Stimulated activated effector memory CD8-positive, alpha-beta T cell treated with anti-CD3 and anti-CD28 coated beads, Interleukin-12 subunit alpha, Interleukin-12 subunit beta, amount 100 ng/mL, for 72 hours (primary cell): ENCODE data around the gene NIPBL.
A peak's percentile ranks its signal among the peaks of the same experiment; 100 is the strongest.
"Not testable (repeated sequence)": the region's sequence is repeated elsewhere in the genome, so short reads cannot be mapped to it uniquely, and the experiment has no call there.

ENCODE experiments used
- ATAC-seq: fragments of 150-1000 bp; cut with Tn5 transposase; 2 replicates; pipeline ENCODE4 v1.10.0; 2021
- DNase-seq, 2 donors: peaks; one replicate each; pipeline ENCODE4 v3.0.0; 2021 to 2022; ENCODE audit warnings: low spot score in 2 of 2
- H3K27ac Mint-ChIP-seq: one replicate; pipeline ENCODE4 v1.8.0; 2022; ENCODE audit warnings: mild to moderate bottlenecking, mixed read lengths
- H3K36me3 Mint-ChIP-seq: one replicate; pipeline ENCODE4 v1.8.0; 2022; ENCODE audit warnings: mild to moderate bottlenecking, mixed read lengths
- H3K4me1 Mint-ChIP-seq: one replicate; pipeline ENCODE4 v1.8.0; 2022; ENCODE audit warnings: mixed read lengths
- H3K4me3 Mint-ChIP-seq: one replicate; pipeline ENCODE4 v1.8.0; 2022; ENCODE audit warnings: mild to moderate bottlenecking, mixed read lengths
- H3K9me3 Mint-ChIP-seq: one replicate; pipeline ENCODE4 v1.8.0; 2022; ENCODE audit warnings: mixed read lengths

Gene NIPBL

DNA sequence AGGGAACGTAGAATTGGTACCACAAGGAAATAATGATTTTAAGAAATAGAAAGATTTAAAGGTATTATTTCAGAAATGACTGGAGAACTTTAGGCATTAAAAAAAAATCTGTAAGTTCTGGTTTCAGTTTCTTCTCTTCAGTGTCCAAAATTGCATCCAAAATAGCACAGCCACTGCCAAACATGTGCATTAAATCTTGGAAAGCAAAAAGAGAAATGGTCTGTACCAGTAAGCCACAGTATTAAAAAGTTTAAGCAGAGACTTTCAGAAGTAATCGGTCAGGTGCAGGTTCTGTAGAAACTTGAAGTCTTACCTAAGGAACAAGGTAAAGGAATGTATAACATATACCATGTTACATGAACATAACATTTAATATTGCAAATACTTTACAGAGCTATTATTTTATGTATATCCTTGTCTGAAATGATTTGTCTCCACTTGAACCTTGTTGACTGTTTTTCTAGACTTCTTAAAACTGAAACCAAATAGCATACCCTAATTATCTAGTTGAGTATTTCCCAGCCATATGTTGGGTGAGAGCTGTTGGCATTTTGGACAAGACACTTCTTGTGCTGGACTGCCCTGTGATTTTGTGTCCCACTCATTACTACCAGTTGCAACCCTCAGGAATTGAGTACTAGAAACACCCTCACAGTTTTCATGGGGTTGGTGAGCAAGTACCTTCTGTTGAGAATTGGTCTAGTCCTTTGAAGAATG is 32.1 kb downstream of the NIPBL start:
- H3K36me3 Mint-ChIP-seq = no peaks in the 10 kb centered on the region
- ATAC-seq (no peak), DNase-seq (no peak)
- no peak overlapping the region for H3K27ac Mint-ChIP-seq
- H3K9me3 Mint-ChIP-seq = no peaks in the 10 kb centered on the region
- no peak overlapping the region for H3K4me3 Mint-ChIP-seq
- peaks cover 20% of the 10 kb centered on the region for H3K4me1 Mint-ChIP-seq

DNA sequence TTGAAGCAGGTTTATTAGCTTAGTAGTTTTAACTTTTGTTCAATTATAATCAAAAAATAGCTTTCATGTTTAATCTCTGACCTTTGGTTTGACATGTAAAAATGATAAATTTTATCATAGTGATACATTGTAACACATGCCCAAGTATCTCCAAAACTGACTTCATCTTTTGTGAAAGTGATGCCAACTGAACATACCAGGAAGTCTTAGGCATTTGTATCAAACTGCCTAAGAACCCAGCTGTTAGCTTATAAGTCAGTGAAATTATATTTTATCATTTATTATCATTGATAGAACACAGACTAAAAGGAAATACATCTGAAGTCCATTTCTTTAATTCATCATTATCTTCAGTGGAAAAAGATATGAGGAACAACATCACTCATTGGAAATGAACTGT is 39.1 kb downstream of the NIPBL start:
- no peak overlapping the region for H3K4me3 Mint-ChIP-seq
- no peak for ATAC-seq
- H3K36me3 Mint-ChIP-seq = no peaks in the 10 kb centered on the region
- H3K27ac Mint-ChIP-seq = no peak overlapping the region
- no peak for DNase-seq
- peaks cover 26% of the 10 kb centered on the region for H3K4me1 Mint-ChIP-seq
- H3K9me3 Mint-ChIP-seq = no peaks in the 10 kb centered on the region

DNA sequence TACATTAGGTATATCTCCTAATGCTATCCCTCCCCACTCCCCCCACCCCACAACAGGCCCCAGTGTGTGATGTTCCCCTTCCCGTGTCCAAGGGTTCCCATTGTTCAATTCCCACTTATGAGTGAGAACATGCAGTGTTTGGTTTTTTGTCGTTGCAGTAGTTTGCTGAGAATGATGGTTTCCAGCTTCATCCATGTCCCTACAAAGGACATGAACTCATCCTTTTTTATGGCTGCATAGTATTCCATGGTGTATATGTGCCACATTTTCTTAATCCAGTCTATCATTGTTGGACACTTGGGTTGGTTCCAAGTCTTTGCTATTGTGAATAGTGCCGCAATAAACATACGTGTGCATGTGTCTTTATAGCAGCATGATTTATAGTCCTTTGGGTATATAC is 40.0 kb downstream of the NIPBL start:
- H3K36me3 Mint-ChIP-seq, H3K9me3 Mint-ChIP-seq, H3K4me3 Mint-ChIP-seq, DNase-seq, H3K27ac Mint-ChIP-seq, ATAC-seq: not testable (repeated sequence)
- H3K4me1 Mint-ChIP-seq = peaks cover 35% of the 10 kb centered on the region

DNA sequence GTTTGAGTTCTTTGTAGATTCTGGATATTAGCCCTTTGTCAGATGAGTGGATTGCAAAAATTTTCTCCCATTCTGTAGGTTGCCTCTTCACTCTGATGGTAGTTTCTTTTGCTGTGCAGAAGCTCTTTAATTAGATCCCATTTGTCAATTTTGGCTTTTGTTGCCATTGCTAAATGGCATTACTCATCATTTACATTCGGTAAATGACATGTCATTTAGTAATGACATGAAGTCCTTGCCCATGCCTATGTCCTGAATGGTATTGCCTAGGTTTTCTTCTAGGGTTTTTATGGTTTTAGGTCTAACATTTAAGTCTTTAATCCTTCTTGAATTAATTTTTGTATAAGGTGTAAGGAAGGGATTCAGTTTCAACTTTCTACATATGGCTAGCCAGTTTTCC is 40.8 kb downstream of the NIPBL start:
- ATAC-seq, H3K27ac Mint-ChIP-seq: not testable (repeated sequence)

DNA sequence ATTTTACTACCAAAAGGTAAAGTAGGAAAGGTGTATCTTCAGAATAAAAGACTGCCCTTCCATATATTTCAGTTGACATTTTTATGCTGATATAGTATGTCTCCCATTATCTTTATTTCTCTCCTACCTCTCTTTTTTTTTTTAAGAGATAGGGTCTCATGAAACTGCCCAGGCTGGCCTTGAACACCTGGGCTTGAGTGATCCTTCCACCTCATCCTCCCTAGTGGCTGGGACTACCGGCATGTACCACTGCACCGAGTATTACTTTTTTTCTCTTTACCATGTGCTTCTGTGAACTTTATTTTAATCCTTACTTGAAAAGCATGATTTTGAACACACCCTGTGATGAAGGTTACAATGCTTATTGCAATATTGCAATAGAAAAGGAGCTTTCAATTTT is 42.7 kb downstream of the NIPBL start:
- no peak for ATAC-seq
- peaks cover 36% of the 10 kb centered on the region for H3K4me1 Mint-ChIP-seq
- no peak overlapping the region for H3K4me3 Mint-ChIP-seq
- H3K36me3 Mint-ChIP-seq = no peaks in the 10 kb centered on the region
- H3K27ac Mint-ChIP-seq = no peak overlapping the region
- H3K9me3 Mint-ChIP-seq = no peaks in the 10 kb centered on the region
- no peak for DNase-seq

More for the DNA sequence above, 40.8 kb downstream of the NIPBL start:
- not testable (repeated sequence) for H3K9me3 Mint-ChIP-seq, DNase-seq, H3K4me3 Mint-ChIP-seq, H3K36me3 Mint-ChIP-seq
- peaks cover 36% of the 10 kb centered on the region for H3K4me1 Mint-ChIP-seq

DNA sequence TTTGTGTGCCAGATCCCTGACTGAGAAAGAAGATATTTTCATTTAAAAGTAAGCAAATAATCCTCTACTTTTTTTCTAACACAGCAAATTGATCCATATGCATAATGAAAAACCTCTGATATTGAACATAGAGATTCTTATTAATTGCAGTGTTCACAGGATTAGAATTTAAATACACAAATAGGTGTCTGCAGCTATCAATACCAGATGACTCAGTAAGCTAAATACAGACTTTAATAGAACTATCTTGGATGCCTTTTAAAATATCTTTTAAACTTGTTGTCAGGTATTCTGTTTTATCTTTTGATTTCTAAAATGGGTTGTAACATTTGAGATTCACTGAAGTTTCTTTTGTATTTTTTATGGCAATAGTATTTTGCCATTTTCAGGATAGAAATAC is 43.1 kb downstream of the NIPBL start:
- Mint-ChIP-seq H3K9me3 (no peaks in the 10 kb centered on the region), H3K27ac (no peak overlapping the region), H3K4me3 (no peak overlapping the region), H3K36me3 (no peaks in the 10 kb centered on the region), H3K4me1 (peaks cover 36% of the 10 kb centered on the region)
- ATAC-seq (no peak), DNase-seq (no peak)

DNA sequence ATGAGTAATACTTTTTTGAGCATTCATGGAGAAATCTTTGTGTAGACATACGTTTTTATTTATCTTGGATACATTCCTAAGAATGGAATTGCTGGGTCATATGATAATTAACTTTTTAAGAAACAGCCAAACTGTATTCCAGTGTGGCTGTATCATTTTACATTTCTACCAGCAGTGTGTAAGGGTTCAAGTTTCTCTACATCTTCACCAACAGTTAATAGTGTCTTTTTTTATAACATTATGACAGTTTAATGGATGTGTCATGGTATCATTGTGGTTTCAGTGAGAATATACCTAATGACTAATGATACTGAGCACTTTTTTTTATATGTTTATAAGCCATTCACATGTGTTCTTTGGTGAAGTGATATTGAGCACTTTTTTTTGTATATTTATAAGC is 52.4 kb downstream of the NIPBL start:
- no peaks in the 10 kb centered on the region for H3K9me3 Mint-ChIP-seq
- DNase-seq = no peak

DNA sequence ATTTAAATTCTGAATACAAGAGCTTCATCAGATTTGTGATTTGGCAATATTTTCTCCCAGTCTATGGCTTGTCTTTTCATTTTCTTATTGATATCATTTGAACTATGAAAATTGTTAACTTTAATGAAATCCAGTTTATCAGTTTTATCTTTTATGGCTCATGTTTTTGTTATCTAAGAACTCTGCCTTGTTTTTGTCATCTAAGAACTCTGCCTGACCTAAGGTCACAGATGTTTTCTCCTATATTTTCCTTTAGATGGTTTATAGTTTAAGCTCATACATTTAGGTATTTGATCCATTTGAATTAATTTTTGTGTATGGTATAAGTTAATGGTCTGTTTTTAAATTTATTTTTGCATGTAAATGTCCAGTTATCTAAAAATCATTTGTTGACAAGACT is 52.9 kb downstream of the NIPBL start:
- DNase-seq (no peak), ATAC-seq (no peak)
- no peaks in the 10 kb centered on the region for H3K36me3 Mint-ChIP-seq
- no peaks in the 10 kb centered on the region for H3K9me3 Mint-ChIP-seq
- H3K4me1 Mint-ChIP-seq = peaks cover 43% of the 10 kb centered on the region
- H3K27ac Mint-ChIP-seq = no peak overlapping the region
- no peak overlapping the region for H3K4me3 Mint-ChIP-seq

More for the DNA sequence above, 52.4 kb downstream of the NIPBL start:
- H3K36me3 Mint-ChIP-seq = no peaks in the 10 kb centered on the region
- H3K4me1 Mint-ChIP-seq = peaks cover 38% of the 10 kb centered on the region
- no peak overlapping the region for H3K4me3 Mint-ChIP-seq
- peak; percentile 95 for ATAC-seq
- H3K27ac Mint-ChIP-seq = no peak overlapping the region

DNA sequence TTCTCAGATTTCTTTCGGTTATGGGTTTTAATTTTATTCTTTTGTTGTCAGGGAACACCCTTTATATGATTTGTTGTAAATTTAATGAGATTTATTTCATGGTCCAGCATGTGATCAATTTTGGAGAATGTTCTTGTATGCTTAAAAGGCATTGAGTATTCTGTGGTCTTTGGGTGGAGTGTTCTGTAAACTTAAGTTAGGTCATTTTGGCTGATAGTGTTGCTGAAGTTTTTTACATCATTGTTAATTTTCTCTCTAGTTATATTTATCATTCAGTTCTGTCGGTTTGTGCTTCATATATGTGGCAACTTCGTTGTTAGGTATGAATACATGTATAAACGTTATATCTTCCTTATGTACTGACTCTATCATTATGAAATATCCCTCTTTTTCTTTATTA is 55.5 kb downstream of the NIPBL start:
- no peaks in the 10 kb centered on the region for H3K9me3 Mint-ChIP-seq
- DNase-seq (no peak), ATAC-seq (no peak)
- H3K4me1 Mint-ChIP-seq = peaks cover 54% of the 10 kb centered on the region
- no peak overlapping the region for H3K27ac Mint-ChIP-seq
- no peak overlapping the region for H3K4me3 Mint-ChIP-seq
- H3K36me3 Mint-ChIP-seq = no peaks in the 10 kb centered on the region

DNA sequence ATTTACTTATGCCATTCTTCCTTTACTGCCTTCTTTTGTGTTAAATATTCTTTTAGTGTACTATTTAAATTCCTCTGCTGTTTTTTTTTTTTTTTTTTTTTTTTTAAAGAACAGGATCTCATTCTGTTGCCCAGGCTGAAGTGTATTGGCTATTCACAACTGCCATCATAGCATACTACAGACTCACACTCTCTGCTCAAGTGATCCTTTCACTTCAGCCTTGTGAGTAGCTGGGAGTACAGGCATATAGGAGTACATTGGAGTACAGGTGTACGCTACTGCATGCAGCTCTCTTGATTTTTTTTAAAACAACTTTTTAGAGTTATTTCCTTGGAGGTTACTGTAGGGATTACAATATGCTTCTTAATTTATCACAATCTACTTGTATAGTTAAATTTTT is 56.1 kb downstream of the NIPBL start:
- Mint-ChIP-seq H3K9me3 (no peaks in the 10 kb centered on the region), H3K4me1 (peaks cover 54% of the 10 kb centered on the region), H3K36me3 (no peaks in the 10 kb centered on the region), H3K4me3 (no peak overlapping the region), H3K27ac (no peak overlapping the region)
- ATAC-seq = no peak
- no peak for DNase-seq

DNA sequence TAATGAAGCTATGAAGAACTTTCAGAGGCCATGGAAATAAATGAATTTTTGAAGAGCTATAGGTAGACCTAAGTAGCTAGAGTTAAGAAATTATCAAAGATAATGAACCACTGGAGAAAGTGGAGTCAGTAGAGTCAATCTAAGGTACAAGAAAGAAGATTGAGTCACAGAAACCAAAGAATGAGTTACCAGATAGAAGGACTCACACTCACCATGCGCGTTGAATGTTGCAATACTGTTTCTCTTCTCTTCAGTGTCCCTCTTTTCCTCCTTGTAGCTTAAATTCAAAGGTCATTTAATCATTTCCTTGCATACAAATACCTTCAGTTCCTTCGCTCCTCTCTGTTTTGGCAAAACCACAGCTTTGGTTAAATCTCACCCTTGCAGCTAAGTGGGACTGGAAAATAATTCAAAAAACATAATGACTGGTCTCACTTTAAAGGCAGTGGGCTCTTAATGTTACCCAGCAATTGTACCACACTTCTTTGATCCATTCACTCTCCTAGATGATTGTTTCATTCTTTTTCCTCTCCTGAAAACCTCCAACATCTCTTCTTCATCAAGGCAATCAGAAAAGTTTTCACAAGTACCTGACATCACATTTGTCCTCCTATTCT is 58.3 kb downstream of the NIPBL start:
- peaks cover 45% of the 10 kb centered on the region for H3K4me1 Mint-ChIP-seq
- H3K36me3 Mint-ChIP-seq = no peaks in the 10 kb centered on the region
- DNase-seq (no peak), ATAC-seq (peak; percentile 88)
- no peak overlapping the region for H3K27ac Mint-ChIP-seq
- no peaks in the 10 kb centered on the region for H3K9me3 Mint-ChIP-seq
- no peak overlapping the region for H3K4me3 Mint-ChIP-seq

DNA sequence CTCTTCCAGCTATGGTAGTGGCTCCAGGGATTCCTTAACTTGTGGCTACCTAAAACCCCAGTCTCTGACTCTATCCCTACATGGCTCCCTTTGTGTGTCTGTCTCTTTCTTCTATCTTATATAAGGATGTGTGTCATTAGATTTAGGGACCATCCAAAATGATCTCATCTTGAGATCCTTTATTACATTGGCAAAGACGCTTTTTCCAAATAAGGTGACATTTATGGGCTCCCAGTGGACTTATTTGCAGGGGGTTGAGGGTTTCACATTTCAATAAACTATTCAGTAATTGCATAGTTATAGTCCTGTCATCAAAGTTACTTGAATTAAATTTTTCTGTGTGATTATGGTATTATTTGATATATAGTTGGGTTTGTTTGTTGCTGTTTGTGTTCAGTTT is 59.2 kb downstream of the NIPBL start:
- no peak for ATAC-seq
- H3K27ac Mint-ChIP-seq = no peak overlapping the region
- peaks cover 47% of the 10 kb centered on the region for H3K4me1 Mint-ChIP-seq

DNA sequence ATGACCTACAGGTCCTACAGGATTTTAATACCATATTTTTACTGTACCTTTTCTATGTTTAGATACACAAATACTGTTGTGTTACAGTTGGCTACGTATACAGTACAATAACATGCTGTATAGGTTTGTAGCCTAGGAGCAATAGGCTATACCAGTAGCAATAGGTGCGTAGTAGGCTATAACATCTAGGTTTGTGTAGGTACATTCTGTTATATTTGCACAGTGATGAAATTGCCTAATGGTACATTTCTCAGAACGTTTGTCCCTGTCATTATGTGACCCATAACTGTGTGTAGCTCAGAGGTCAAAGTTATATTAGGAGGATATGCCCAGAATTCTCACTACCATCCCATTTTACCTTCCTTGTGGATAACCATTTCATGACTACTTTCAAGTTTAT is 59.7 kb downstream of the NIPBL start:
- no peak overlapping the region for H3K4me3 Mint-ChIP-seq
- DNase-seq (no peak), ATAC-seq (no peak)
- no peaks in the 10 kb centered on the region for H3K9me3 Mint-ChIP-seq
- no peak overlapping the region for H3K27ac Mint-ChIP-seq
- H3K4me1 Mint-ChIP-seq = peaks cover 47% of the 10 kb centered on the region
- no peaks in the 10 kb centered on the region for H3K36me3 Mint-ChIP-seq

More for the DNA sequence above, 59.2 kb downstream of the NIPBL start:
- DNase-seq = no peak
- H3K36me3 Mint-ChIP-seq = no peaks in the 10 kb centered on the region
- no peaks in the 10 kb centered on the region for H3K9me3 Mint-ChIP-seq
- no peak overlapping the region for H3K4me3 Mint-ChIP-seq

DNA sequence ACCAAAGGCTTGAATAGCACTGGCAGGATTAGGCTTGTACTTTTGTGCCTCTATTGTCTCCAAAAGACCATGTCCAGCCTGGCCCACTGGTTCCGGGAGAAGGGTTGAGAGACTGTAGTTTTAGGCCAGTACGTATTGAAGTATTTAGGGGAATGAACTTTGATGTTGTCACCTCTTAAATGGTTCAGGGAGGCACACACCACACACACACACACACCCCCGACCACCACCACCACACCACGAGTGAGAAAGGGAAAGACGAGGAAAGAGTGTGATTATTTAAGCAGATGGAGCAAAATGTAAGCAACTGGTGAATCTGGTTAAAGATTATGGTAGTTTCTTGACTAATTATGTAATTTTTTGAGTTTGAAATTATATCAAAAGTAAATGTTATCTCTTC is 61.6 kb downstream of the NIPBL start:
- ATAC-seq (no peak), DNase-seq (no peak)
- no peak overlapping the region for H3K4me3 Mint-ChIP-seq
- no peaks in the 10 kb centered on the region for H3K9me3 Mint-ChIP-seq
- peaks cover 47% of the 10 kb centered on the region for H3K4me1 Mint-ChIP-seq
- peaks cover under 1% of the 10 kb centered on the region for H3K36me3 Mint-ChIP-seq
- H3K27ac Mint-ChIP-seq = no peak overlapping the region

DNA sequence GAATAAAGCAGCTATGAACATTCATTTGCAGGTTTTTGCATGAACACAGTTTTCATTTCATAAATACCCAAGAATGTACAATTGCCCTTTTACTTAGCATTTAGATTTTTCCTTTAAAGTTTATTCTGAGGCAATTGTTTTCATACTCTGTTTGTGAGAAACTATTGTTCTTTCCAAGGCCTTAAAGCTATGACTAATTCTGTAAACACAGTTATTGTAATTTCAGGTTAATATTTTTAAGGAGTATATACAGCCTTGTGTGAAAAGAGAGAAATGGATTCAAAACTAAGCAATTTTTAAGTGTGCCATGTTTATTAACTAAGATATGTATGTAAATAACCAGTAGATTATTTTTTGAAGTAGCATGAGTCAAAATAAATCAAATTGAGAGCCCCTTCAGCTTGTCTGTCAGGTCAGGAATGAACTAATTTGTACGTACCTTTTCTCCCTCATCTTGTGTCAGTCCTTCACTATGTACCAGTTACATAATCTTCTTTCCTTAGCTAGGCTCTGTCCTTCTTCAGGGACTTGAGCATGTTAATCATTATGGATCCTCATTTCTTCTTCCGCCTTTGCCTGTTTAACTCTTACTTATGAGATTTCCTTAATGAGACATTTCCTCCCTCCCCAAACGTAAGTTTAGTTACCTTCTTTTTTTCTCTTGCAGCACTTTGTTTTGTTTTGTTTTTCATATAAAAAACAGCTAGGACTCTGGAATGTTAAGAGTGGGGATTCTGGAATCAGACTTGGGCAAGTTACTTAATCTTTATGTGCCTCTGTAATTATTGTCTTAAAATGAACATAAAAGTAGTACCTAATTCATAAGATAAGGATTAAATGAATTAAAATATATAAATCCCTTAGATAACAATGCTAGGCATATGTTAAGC is 63.6 kb downstream of the NIPBL start:
- Mint-ChIP-seq H3K4me3 (no peak overlapping the region), H3K9me3 (no peaks in the 10 kb centered on the region), H3K4me1 (peaks cover 45% of the 10 kb centered on the region), H3K36me3 (peaks cover 6% of the 10 kb centered on the region), H3K27ac (no peak overlapping the region)
- no peak for ATAC-seq
- DNase-seq = no peak

DNA sequence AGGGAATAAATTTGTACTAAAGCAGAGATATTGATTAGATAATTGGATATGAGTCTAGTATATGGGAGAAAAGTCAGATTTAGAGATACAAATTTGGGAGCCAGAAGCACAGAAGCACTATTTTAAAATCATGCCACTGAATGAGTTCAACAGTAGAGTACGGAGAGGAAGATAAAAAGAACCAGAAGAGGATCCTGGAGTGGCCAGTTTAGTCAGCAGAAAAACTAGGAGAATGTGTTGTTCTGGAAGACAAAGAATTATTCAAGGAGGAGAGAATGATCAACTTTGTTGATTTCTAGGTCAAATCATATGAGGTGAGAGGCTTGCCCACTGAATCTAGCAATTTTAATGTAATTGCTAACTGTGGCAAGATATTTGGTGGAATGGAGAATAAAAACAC is 67.0 kb downstream of the NIPBL start:
- ATAC-seq = no peak
- no peak overlapping the region for H3K27ac Mint-ChIP-seq

More for the DNA sequence above, 67.0 kb downstream of the NIPBL start:
- DNase-seq = no peak
- no peak overlapping the region for H3K4me3 Mint-ChIP-seq
- H3K4me1 Mint-ChIP-seq = peaks cover 25% of the 10 kb centered on the region
- H3K36me3 Mint-ChIP-seq = peaks cover 6% of the 10 kb centered on the region
- H3K9me3 Mint-ChIP-seq = no peaks in the 10 kb centered on the region
